PFSK-1 (cell line): ENCODE results near the gene SERP2.

ENCODE experiments used
- FOXP2 ChIP-seq: optimal IDR thresholded peaks from 2 replicates; pipeline ENCODE3; 2011; ENCODE audit warnings: borderline replicate concordance, control low read depth, inconsistent platforms; ENCODE audit not compliant: insufficient read depth; ENCODE audit errors: extremely low read length, extremely low read depth
- TF ChIP-seq, protein P1 (sequence below), 2 experiments: IDR thresholded peaks; 2 replicates each; pipeline versions ENCODE4 v1.6.1 to v1.8.0; 2011 to 2012; ENCODE audit warnings: low read depth in 2 of 2, low read length in 2 of 2, control low read depth in 1 of 2, inconsistent platforms in 1 of 2, mild to moderate bottlenecking in 1 of 2, moderate library complexity in 1 of 2; ENCODE audit not compliant: insufficient read depth in 1 of 2

DNA sequence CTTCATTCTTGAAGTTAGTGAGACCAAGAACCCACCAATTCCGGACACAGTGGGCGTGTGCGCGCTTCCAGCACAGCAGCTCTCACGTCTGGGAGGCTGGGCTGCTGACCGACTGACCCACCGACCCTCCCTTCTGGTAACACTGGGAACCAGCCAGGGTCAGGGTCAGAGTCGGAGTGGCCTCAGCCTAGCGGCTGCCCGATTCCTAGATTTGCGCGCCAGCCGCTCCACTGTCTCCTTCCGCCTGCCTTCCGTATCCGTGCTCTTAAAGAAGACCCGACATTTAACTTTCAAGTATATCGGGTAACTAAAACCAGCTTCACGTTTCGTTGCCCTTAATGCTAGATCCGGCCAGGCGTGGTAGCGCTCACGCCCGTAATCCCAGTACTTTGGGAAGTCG, 41.1 kb downstream of the SERP2 start:
- TF ChIP-seq, protein P1, sequence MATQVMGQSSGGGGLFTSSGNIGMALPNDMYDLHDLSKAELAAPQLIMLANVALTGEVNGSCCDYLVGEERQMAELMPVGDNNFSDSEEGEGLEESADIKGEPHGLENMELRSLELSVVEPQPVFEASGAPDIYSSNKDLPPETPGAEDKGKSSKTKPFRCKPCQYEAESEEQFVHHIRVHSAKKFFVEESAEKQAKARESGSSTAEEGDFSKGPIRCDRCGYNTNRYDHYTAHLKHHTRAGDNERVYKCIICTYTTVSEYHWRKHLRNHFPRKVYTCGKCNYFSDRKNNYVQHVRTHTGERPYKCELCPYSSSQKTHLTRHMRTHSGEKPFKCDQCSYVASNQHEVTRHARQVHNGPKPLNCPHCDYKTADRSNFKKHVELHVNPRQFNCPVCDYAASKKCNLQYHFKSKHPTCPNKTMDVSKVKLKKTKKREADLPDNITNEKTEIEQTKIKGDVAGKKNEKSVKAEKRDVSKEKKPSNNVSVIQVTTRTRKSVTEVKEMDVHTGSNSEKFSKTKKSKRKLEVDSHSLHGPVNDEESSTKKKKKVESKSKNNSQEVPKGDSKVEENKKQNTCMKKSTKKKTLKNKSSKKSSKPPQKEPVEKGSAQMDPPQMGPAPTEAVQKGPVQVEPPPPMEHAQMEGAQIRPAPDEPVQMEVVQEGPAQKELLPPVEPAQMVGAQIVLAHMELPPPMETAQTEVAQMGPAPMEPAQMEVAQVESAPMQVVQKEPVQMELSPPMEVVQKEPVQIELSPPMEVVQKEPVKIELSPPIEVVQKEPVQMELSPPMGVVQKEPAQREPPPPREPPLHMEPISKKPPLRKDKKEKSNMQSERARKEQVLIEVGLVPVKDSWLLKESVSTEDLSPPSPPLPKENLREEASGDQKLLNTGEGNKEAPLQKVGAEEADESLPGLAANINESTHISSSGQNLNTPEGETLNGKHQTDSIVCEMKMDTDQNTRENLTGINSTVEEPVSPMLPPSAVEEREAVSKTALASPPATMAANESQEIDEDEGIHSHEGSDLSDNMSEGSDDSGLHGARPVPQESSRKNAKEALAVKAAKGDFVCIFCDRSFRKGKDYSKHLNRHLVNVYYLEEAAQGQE (IDR thresholded peaks at IDR 0.05; ENCODE audit: insufficient read depth in 1 of 2, low read depth in 2 of 2, low read length in 2 of 2): no peak
- no peak for TF ChIP-seq FOXP2
